Activated T-cell treated with anti-CD3 and anti-CD28 coated beads, Interleukin-2, amount 50 U/mL, for 24 hours (primary cell): Measurements from ENCODE around the gene SCN9A.

Experiments
- DNase-seq: peaks from one replicate; pipeline ENCODE4 v3.0.0-alpha.2; 2020
- H3K27ac Mint-ChIP-seq: 2 replicates; pipeline ENCODE4 v1.8.0; 2020; ENCODE audit warnings: mild to moderate bottlenecking, mixed read lengths
- H3K27me3 Mint-ChIP-seq: 2 replicates; pipeline ENCODE4 v1.8.0; 2020; ENCODE audit warnings: mixed read lengths
- H3K36me3 Mint-ChIP-seq: 2 replicates; pipeline ENCODE4 v1.8.0; 2020; ENCODE audit warnings: low read depth, mixed read lengths
- H3K4me1 Mint-ChIP-seq: 2 replicates; pipeline ENCODE4 v1.8.0; 2020; ENCODE audit warnings: low read depth, mixed read lengths
- H3K4me3 Mint-ChIP-seq: 2 replicates; pipeline ENCODE4 v1.8.0; 2020; ENCODE audit warnings: mild to moderate bottlenecking, moderate library complexity, mixed read lengths
- H3K9me3 Mint-ChIP-seq: 2 replicates; pipeline ENCODE4 v1.8.0; 2020; ENCODE audit warnings: mixed read lengths

SCN9A gene

GRCh38 chr2:166388481-166389070 lies 12.8 kb upstream of the SCN9A start:
- H3K27me3 Mint-ChIP-seq: no peaks in the 10 kb centered on the region
- H3K4me3 Mint-ChIP-seq: no peak overlapping the region
- no peaks in the 10 kb centered on the region for H3K36me3 Mint-ChIP-seq
- no peaks in the 10 kb centered on the region for H3K9me3 Mint-ChIP-seq
- no peak for DNase-seq
- H3K4me1 Mint-ChIP-seq: no peaks in the 10 kb centered on the region
- no peak overlapping the region for H3K27ac Mint-ChIP-seq

- Mint-ChIP-seq H3K4me1 (no peaks in the 10 kb centered on the region), H3K4me3 (no peak overlapping the region), H3K27me3 (no peaks in the 10 kb centered on the region), H3K36me3 (no peaks in the 10 kb centered on the region), H3K27ac (no peak overlapping the region), H3K9me3 (no peaks in the 10 kb centered on the region)
- no peak for DNase-seq
Observed at GRCh38 chr2:166385313-166385712, 9.6 kb upstream of the SCN9A start.

DNA sequence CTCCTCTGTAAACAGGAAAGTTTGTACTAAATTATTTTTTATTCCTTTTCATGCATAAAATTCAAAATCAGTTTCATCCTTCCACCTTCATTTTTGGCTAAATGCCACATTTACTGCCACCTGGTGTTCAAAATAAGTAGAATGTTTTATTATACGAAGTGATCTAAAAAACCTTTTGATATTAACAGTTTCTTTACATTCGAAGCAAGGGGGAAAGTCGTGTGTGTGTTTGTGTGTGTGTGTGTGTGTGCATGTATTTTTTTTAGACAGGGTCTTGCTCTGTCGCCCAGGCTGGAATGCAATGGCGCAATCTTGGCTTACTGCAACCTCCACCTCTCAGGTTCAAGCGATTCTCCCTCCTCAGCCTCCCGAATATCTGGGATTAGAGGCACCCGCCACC lies 9.0 kb upstream of the SCN9A start:
- Mint-ChIP-seq H3K27me3 (no peaks in the 10 kb centered on the region), H3K4me3 (no peak overlapping the region), H3K4me1 (no peaks in the 10 kb centered on the region), H3K9me3 (no peaks in the 10 kb centered on the region), H3K36me3 (no peaks in the 10 kb centered on the region), H3K27ac (no peak overlapping the region)
- DNase-seq: no peak

- Mint-ChIP-seq H3K27ac (no peak overlapping the region), H3K4me1 (no peaks in the 10 kb centered on the region)
Observed at GRCh38 chr2:166382448-166382847, 6.7 kb upstream of the SCN9A start.

GRCh38 chr2:166380615-166381014 lies 4.9 kb upstream of the SCN9A start:
- H3K27ac Mint-ChIP-seq: no peak overlapping the region
- no peaks in the 10 kb centered on the region for H3K9me3 Mint-ChIP-seq
- no peak overlapping the region for H3K4me3 Mint-ChIP-seq
- H3K4me1 Mint-ChIP-seq: peaks cover 3% of the 10 kb centered on the region
- no peak for DNase-seq
- H3K36me3 Mint-ChIP-seq: no peaks in the 10 kb centered on the region
- peaks cover 25% of the 10 kb centered on the region for H3K27me3 Mint-ChIP-seq

More at GRCh38 chr2:166382448-166382847, 6.7 kb upstream of the SCN9A start:
- Mint-ChIP-seq H3K4me3 (no peak overlapping the region), H3K9me3 (no peaks in the 10 kb centered on the region), H3K36me3 (no peaks in the 10 kb centered on the region), H3K27me3 (peaks cover 9% of the 10 kb centered on the region)
- no peak for DNase-seq

- peaks cover 10% of the 10 kb centered on the region for H3K4me1 Mint-ChIP-seq
- no peak overlapping the region for H3K4me3 Mint-ChIP-seq
- no peak for DNase-seq
- H3K36me3 Mint-ChIP-seq: no peaks in the 10 kb centered on the region
- peaks cover 47% of the 10 kb centered on the region for H3K27me3 Mint-ChIP-seq
- H3K27ac Mint-ChIP-seq: no peak overlapping the region
- H3K9me3 Mint-ChIP-seq: no peaks in the 10 kb centered on the region
Observed at GRCh38 chr2:166376873-166377272, 1.1 kb upstream of the SCN9A start.

DNA sequence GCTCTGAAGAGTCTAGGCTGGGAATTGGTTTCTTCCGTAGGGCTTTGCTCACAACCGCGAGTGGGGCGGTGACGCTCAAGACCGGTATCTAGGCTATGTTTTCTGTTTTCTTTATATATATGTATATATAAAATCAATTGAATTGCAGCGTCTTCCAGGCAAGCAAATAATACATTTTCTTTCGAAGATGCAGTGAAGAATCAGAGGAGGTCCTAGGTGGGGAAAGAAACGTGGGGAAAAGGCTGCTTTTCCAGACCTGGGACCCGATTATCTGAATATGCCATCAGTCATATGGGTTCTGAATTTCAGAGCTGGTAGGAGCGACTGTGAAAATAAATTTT lies 714 bp upstream of the SCN9A start:
- Mint-ChIP-seq H3K9me3 (no peaks in the 10 kb centered on the region), H3K4me1 (peaks cover 10% of the 10 kb centered on the region), H3K36me3 (no peaks in the 10 kb centered on the region), H3K27me3 (peaks cover 47% of the 10 kb centered on the region), H3K4me3 (peak overlapping the region; percentile 59), H3K27ac (no peak overlapping the region)
- no peak for DNase-seq

DNA sequence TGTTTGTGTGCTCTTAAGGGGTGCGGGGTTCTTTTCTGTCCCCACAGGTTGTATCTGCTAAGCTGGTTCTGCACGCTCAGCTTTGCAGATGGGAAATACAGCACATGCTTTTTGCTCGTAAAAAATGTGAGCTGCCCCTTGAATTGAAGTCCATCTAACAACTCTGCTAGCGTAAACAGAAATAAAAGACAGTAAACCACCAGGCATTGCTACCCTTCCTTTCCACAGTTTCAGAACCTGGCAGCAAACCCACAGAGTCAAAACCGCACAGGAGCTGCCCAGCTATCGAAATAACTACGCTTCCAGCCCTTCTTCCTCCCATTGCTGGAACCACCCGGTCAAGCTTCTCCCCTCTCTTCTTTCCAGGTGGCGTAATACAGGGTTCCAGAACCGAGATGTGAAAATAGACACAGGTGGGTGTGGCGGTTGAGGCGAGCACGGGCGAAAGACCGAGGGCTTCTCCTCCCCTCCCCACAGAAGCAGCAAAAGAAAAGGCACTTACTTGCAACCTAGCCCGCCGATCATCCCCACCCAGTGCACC lies 479 bp downstream of the SCN9A start:
- Mint-ChIP-seq H3K4me3 (peak overlapping the region; percentile 65), H3K27ac (no peak overlapping the region), H3K27me3 (peaks cover 47% of the 10 kb centered on the region), H3K9me3 (no peaks in the 10 kb centered on the region), H3K4me1 (peaks cover 10% of the 10 kb centered on the region), H3K36me3 (no peaks in the 10 kb centered on the region)
- DNase-seq: no peak

DNA sequence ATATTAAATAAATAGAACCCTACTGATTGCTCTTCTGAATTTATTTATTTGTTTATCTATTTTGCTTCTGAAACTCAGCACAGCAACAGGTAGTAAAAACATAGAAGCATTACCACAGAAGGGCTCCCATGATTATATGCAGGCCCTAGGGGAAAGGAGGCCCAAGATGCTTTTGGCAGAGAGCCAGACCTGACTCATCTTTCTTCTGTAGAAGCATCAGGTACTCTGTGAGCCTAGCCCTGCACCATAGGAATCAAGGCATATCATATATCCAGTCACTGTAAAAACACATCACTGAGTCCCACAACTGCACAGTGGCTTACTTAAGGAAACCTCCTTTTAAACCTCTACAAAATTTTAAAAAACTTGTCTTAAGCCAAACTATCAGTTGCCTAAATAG lies 1.8 kb downstream of the SCN9A start:
- DNase-seq: no peak
- Mint-ChIP-seq H3K9me3 (no peaks in the 10 kb centered on the region), H3K27ac (no peak overlapping the region), H3K36me3 (no peaks in the 10 kb centered on the region), H3K27me3 (peaks cover 47% of the 10 kb centered on the region), H3K4me1 (peaks cover 10% of the 10 kb centered on the region), H3K4me3 (no peak overlapping the region)

DNA sequence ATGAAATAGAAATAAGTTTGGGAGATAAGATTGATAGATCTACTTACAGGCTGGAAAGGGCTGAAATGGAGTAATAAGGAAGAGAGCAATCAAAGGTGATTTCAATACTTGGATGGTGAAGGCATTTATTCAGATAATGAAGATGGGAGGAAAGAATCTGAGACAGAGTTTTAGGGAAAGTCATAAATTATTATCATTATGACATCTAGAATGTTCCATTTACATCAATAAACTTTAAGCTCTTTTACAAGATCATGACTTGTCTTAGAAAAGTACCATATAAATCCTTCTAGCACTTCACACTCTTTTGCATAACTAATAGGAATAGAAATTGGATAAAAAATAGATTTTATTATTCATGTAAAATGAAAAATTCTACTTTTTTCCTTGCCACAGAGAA lies 2.2 kb downstream of the SCN9A start:
- Mint-ChIP-seq H3K36me3 (no peaks in the 10 kb centered on the region), H3K27ac (no peak overlapping the region), H3K27me3 (peaks cover 47% of the 10 kb centered on the region), H3K4me1 (peaks cover 10% of the 10 kb centered on the region), H3K9me3 (no peaks in the 10 kb centered on the region), H3K4me3 (no peak overlapping the region)
- no peak for DNase-seq

GRCh38 chr2:166373105-166373504 lies 2.6 kb downstream of the SCN9A start:
- H3K27ac Mint-ChIP-seq: no peak overlapping the region
- no peaks in the 10 kb centered on the region for H3K36me3 Mint-ChIP-seq
- peaks cover 10% of the 10 kb centered on the region for H3K4me1 Mint-ChIP-seq
- no peak overlapping the region for H3K4me3 Mint-ChIP-seq
- DNase-seq: no peak
- no peaks in the 10 kb centered on the region for H3K9me3 Mint-ChIP-seq
- peaks cover 44% of the 10 kb centered on the region for H3K27me3 Mint-ChIP-seq

DNA sequence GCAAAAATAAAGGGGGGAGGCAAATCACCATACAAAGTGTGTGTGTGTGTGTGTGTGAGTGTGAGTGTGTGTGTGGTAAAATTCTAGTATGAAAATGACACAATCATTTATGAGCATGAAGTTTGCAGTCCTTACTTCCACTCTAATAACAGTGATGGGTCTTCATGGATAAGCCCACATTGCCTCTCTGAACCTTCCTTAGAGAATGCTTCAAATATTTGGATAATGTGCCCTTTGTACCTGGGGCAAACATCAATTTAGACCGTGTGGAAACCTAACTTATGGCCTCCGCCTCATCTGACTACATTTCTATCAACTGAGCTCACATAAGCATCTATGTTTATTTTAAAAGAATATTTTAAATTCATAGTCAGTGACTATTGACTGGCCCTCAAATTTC lies 3.7 kb downstream of the SCN9A start:
- no peak overlapping the region for H3K4me3 Mint-ChIP-seq
- H3K36me3 Mint-ChIP-seq: no peaks in the 10 kb centered on the region
- no peaks in the 10 kb centered on the region for H3K9me3 Mint-ChIP-seq
- H3K27ac Mint-ChIP-seq: no peak overlapping the region
- no peak for DNase-seq
- H3K27me3 Mint-ChIP-seq: peaks cover 35% of the 10 kb centered on the region
- H3K4me1 Mint-ChIP-seq: peaks cover 10% of the 10 kb centered on the region

DNA sequence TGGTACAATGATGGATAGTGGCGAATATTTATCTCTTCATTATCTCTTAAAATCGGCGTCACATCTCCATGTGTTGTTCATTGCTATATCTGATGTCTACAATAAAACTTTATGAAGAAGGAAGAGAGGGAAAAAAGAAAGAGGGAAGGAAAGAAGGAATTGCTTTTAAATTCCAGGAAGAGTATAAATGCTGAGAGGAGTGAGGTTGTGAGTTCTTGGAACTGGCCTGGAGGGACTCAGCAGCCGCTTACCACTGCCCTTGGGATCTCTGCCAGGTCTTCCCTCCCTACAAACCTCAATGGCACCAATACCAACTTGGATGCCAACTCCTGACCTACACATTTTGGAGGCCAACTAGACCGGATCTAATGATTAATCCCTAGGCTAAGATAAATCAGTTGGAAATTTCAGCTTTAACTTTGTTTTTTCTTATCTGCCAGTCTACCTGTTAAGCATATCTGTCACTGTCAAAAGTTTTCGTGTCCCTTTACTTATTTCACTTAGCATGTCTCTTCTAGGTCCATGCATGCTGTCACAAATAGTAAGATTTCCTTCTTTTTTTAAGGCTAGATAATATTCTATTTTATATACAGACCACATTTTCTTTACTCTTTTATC lies 9.8 kb downstream of the SCN9A start:
- Mint-ChIP-seq H3K4me3 (no peak overlapping the region), H3K9me3 (no peaks in the 10 kb centered on the region), H3K36me3 (no peaks in the 10 kb centered on the region), H3K27ac (no peak overlapping the region), H3K4me1 (no peaks in the 10 kb centered on the region), H3K27me3 (no peaks in the 10 kb centered on the region)
- no peak for DNase-seq

DNA sequence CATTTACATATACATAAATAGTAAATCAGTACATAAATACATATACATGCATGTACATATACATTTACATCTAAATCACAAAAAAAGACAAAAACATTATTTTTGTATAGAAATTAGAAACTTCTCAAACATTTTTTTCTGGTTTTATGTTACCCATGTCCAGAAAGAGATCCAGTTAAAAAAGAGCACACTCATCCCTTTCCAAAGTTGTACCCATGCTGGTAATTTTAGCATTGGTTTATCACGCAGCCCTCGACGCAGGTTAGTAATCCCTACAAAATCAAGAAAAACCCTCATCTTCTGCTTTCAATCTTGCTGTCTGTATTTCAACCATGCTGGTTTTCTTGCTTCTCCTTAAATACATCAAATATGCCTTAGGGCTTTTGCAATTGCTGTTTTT lies 10.5 kb downstream of the SCN9A start:
- no peak for DNase-seq
- no peaks in the 10 kb centered on the region for H3K36me3 Mint-ChIP-seq
- H3K9me3 Mint-ChIP-seq: no peaks in the 10 kb centered on the region
- no peaks in the 10 kb centered on the region for H3K27me3 Mint-ChIP-seq
- no peak overlapping the region for H3K4me3 Mint-ChIP-seq
- H3K27ac Mint-ChIP-seq: no peak overlapping the region
- no peaks in the 10 kb centered on the region for H3K4me1 Mint-ChIP-seq

- Mint-ChIP-seq H3K4me1 (no peaks in the 10 kb centered on the region), H3K9me3 (no peaks in the 10 kb centered on the region), H3K27me3 (no peaks in the 10 kb centered on the region), H3K27ac (no peak overlapping the region), H3K36me3 (no peaks in the 10 kb centered on the region), H3K4me3 (no peak overlapping the region)
- no peak for DNase-seq
Observed at GRCh38 chr2:166364476-166365161, 11.1 kb downstream of the SCN9A start.
